Activated CD4-positive, alpha-beta T cell treated with anti-CD3 and anti-CD28 coated beads for 36 hours (primary cell): ENCODE results near the gene METRNL. TPM values are rescaled to one million over a fixed set of nuclear protein-coding genes. Genes with fewer than 3 reads are reported as not detected.
"Not testable (repeated sequence)": the region's sequence is repeated elsewhere in the genome, so short reads cannot be mapped to it uniquely, and the experiment has no call there.

Experiments used
- ATAC-seq: fragments of 200-7000 bp; cut with Tn5 transposase; one replicate; pipeline ENCODE4 v1.10.0; 2021; ENCODE audit warnings: mild to moderate bottlenecking, moderate library complexity
- CTCF ChIA-PET: fragments of 350-600 bp; sonication (Branson Sonifier 250); formaldehyde crosslinking; loops from one replicate; lab custom pipeline; 2021; ENCODE audit warnings: antibody characterized with exemption; lab: Charles Lee
- POLR2A ChIA-PET: fragments of 350-600 bp; sonication (Branson Sonifier 250); formaldehyde crosslinking; loops from one replicate; lab custom pipeline; 2021; ENCODE audit warnings: antibody characterized with exemption, inconsistent platforms; lab: Charles Lee
- DNase-seq: peaks from one replicate; pipeline ENCODE4 v3.0.0-alpha.2; 2020
- H3K27ac Mint-ChIP-seq: one replicate; pipeline ENCODE4 v1.8.0; 2021; ENCODE audit warnings: mixed read lengths
- H3K27me3 Mint-ChIP-seq: one replicate; pipeline ENCODE4 v1.8.0; 2021; ENCODE audit warnings: mixed read lengths
- H3K36me3 Mint-ChIP-seq: one replicate; pipeline ENCODE4 v1.8.0; 2021; ENCODE audit warnings: low read depth, mixed read lengths
- H3K4me1 Mint-ChIP-seq: one replicate; pipeline ENCODE4 v1.8.0; 2021; ENCODE audit warnings: mixed read lengths
- H3K4me3 Mint-ChIP-seq: one replicate; pipeline ENCODE4 v1.8.0; 2021; ENCODE audit warnings: mild to moderate bottlenecking, moderate library complexity, mixed read lengths
- H3K9me3 Mint-ChIP-seq: one replicate; pipeline ENCODE4 v1.8.0; 2021; ENCODE audit warnings: low read depth, mixed read lengths
- intact Hi-C, 2 experiments: fragments of 100-400 bp; cut with DNase I in 1 of 2; cut with micrococcal nuclease in 1 of 2; formaldehyde crosslinking; loops; one replicate each; pipeline versions ENCODE4 v1.14.2 to v1.15.1; 2022 to 2024; cut with DNase I, micrococcal nuclease
- total RNA-seq, 2 experiments: library from RNA; stranded (reverse); gene quantifications; one replicate each; pipeline ENCODE4 v1.2.3, GENCODE V29; 2021

The METRNL gene
- total RNA-seq, 2 experiments from 2014 or later = 22.4 to 26.3 TPM

- POLR2A ChIA-PET = no interaction called here
- no peak for DNase-seq
- Mint-ChIP-seq H3K4me3 (no peak overlapping the region), H3K27ac (no peak overlapping the region), H3K9me3 (no peaks in the 10 kb centered on the region), H3K27me3 (peaks cover 5% of the 10 kb centered on the region), H3K4me1 (peaks cover 4% of the 10 kb centered on the region), H3K36me3 (no peaks in the 10 kb centered on the region)
- intact Hi-C loops = no loop called here
- CTCF ChIA-PET = no interaction called here
- ATAC-seq = no peak
Measured at GRCh38 chr17:83115202-83115651, 35.8 kb downstream of the METRNL start.

- ChIA-PET CTCF (no interaction called here), POLR2A (no interaction called here)
- no peak overlapping the region for H3K27ac Mint-ChIP-seq
- peaks cover 7% of the 10 kb centered on the region for H3K4me1 Mint-ChIP-seq
- intact Hi-C loops = no loop called here
- ATAC-seq = no peak
- H3K27me3 Mint-ChIP-seq = peaks cover 8% of the 10 kb centered on the region
- no peak for DNase-seq
- no peaks in the 10 kb centered on the region for H3K36me3 Mint-ChIP-seq
- H3K4me3 Mint-ChIP-seq = no peak overlapping the region
- H3K9me3 Mint-ChIP-seq = no peaks in the 10 kb centered on the region
Measured at GRCh38 chr17:83115832-83116231, 36.4 kb downstream of the METRNL start.

- ATAC-seq (no peak), DNase-seq (no peak)
- H3K27me3 Mint-ChIP-seq = peaks cover 8% of the 10 kb centered on the region
- no peak overlapping the region for H3K4me3 Mint-ChIP-seq
- ChIA-PET POLR2A (no interaction called here), CTCF (no interaction called here)
- no peak overlapping the region for H3K27ac Mint-ChIP-seq
- peaks cover 7% of the 10 kb centered on the region for H3K4me1 Mint-ChIP-seq
- H3K36me3 Mint-ChIP-seq = no peaks in the 10 kb centered on the region
- H3K9me3 Mint-ChIP-seq = no peaks in the 10 kb centered on the region
- intact Hi-C loops = no loop called here
Measured at GRCh38 chr17:83116311-83116771, 36.9 kb downstream of the METRNL start.

- H3K36me3 Mint-ChIP-seq = no peaks in the 10 kb centered on the region
- ATAC-seq = no peak
- intact Hi-C loops = no loop called here
- ChIA-PET CTCF (no interaction called here), POLR2A (no interaction called here)
- peaks cover 7% of the 10 kb centered on the region for H3K4me1 Mint-ChIP-seq
- H3K27ac Mint-ChIP-seq = no peak overlapping the region
- H3K9me3 Mint-ChIP-seq = no peaks in the 10 kb centered on the region
- DNase-seq = peak; percentile 2
- no peak overlapping the region for H3K4me3 Mint-ChIP-seq
- H3K27me3 Mint-ChIP-seq = peaks cover 11% of the 10 kb centered on the region
Measured at GRCh38 chr17:83116783-83117555, 37.6 kb downstream of the METRNL start.

DNA sequence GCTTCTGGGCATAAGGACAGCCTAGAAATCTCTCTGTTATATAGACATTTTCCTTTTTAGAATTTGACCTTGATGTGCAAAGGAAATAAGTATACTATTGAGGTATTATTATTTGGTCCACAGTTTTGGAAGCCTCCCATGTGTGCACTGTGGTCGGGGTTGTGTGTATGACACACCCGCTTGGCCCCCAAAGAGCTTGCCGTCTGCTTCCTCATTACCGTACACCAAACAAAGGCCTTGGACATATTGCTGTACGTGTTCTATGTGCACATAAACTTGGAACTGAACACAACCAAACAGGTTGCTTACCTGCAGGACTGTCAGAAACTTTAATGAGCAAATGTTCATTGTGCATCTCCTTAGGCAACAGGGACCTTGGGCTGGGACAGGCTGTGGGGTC lies 38.2 kb downstream of the METRNL start:
- H3K4me1 Mint-ChIP-seq = peaks cover 7% of the 10 kb centered on the region
- peaks cover 15% of the 10 kb centered on the region for H3K27me3 Mint-ChIP-seq
- no peaks in the 10 kb centered on the region for H3K9me3 Mint-ChIP-seq
- no peak overlapping the region for H3K27ac Mint-ChIP-seq
- ChIA-PET POLR2A (no interaction called here), CTCF (no interaction called here)
- DNase-seq (no peak), ATAC-seq (no peak)
- no peaks in the 10 kb centered on the region for H3K36me3 Mint-ChIP-seq
- intact Hi-C loops = no loop called here
- H3K4me3 Mint-ChIP-seq = no peak overlapping the region

DNA sequence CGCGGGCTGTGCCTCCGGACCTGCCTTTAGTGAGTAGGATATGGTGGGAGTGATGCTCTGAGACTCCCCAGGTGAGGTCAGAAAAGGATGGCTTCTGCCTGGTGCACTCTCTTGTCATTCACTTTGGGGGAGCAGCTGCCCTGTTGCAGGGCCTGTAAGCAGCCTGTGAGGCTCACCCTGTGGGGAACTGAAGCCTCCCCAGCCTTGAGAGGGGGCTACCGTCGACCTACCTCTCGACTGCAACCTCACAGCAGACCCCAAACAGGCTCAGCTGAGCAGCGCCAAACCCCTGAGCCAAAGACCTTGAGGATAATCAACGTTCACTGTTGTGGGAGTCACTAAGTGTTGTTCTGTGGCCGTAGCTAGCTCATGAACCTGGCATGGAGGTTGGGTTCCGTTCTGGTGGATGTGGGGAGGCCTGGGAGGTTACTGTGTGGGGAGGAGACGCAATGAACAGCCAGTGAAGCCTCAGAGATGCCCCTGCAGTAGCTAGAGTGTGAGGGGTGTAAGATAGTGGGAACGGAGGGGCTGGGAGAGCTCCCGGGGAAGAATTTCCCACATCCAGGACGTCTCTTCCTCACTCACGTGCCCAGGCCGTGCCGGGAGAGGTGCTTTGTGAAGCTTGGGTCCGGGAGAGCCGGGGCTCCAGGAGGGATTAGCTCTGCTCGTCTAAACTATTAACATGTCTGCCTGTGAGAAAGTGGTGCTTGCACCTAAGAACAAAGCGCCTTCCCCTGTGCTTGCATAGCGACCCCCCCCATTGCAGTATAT lies 38.8 kb downstream of the METRNL start:
- ChIA-PET POLR2A (no interaction called here), CTCF (interaction anchor here (0.6 kb wide), 1 partner anchor 96 kb away, joined by 3 read pairs; no protein-coding TSS in a partner anchor)
- Mint-ChIP-seq H3K27me3 (peaks cover 18% of the 10 kb centered on the region), H3K4me3 (no peak overlapping the region), H3K27ac (no peak overlapping the region), H3K9me3 (no peaks in the 10 kb centered on the region), H3K36me3 (no peaks in the 10 kb centered on the region), H3K4me1 (peaks cover 7% of the 10 kb centered on the region)
- intact Hi-C loops = no loop called here
- no peak for DNase-seq
- no peak for ATAC-seq

GRCh38 chr17:83119987-83120864 lies 40.8 kb downstream of the METRNL start:
- ChIA-PET POLR2A (no interaction called here), CTCF (no interaction called here)
- Mint-ChIP-seq H3K4me1 (peaks cover 7% of the 10 kb centered on the region), H3K27me3 (peaks cover 25% of the 10 kb centered on the region), H3K27ac (no peak overlapping the region), H3K36me3 (no peaks in the 10 kb centered on the region), H3K4me3 (no peak overlapping the region), H3K9me3 (no peaks in the 10 kb centered on the region)
- intact Hi-C loops = no loop called here
- DNase-seq = peak; percentile 45
- peak; percentile 65 for ATAC-seq

DNA sequence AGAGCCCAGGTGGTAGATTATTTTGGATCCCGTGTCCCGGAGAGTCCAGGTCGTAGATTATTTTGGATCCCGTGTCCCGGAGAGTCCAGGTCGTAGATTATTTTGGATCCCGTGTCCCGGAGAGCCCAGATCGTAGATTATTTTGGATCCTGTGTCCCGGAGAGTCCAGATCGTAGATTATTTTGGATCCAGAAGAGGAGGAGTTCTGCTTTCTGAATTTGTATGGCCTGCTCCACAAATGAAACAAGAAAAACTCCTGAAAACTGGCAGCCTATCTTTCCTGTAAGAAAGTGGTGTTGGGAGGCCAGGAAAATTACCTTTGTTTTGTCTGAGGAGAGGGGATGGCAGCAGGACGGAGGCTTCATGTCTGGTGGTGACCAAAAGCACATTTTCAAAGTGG lies 42.1 kb downstream of the METRNL start:
- H3K27ac Mint-ChIP-seq, ATAC-seq, DNase-seq, H3K36me3 Mint-ChIP-seq, H3K4me3 Mint-ChIP-seq, H3K9me3 Mint-ChIP-seq, intact Hi-C loops, POLR2A ChIA-PET, CTCF ChIA-PET: not testable (repeated sequence)
- Mint-ChIP-seq H3K27me3 (peaks cover 36% of the 10 kb centered on the region), H3K4me1 (peaks cover 16% of the 10 kb centered on the region)

DNA sequence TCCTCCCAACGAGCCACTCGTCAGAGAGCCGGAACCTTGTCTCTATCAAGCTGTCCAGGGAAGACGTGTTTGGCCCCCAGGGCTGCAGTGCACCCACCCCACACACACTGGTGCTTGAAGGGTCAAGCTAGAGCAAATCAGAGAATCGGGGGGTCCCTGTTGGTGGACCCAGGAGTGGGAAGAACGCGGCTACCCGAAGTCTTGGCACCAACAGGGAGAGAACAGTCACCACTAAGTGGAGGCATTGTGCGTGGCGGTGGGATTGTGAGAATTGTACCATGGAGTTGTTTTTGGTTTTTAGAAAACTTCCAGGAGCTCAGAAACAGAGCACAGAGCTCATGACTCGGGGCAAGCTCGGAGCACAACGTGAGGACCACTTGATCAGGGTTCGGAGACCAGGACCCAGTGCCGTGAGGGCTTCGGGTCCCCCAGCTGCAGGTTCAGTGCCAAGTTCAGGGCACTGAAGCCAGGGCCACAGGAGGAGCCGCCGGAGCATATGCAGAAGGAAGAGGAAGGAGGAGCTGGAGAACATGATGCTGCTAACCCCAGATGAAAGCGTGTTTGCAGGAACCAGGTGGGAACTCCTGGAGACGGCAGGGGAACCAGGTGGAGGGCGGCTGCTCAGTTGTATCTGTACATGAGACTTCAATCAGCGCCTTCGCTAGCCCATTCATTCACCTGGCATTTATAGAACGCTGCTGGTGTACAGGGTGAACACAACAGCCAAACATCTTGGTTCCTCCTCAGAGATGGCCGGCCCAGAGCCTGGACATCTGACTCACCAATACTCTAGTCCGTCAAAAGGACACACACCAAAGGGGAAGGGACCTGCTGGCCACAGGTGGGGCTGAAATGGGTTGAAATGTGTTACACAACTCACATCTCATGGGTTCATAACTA lies 42.8 kb downstream of the METRNL start:
- H3K27ac Mint-ChIP-seq = no peak overlapping the region
- no peaks in the 10 kb centered on the region for H3K9me3 Mint-ChIP-seq
- peaks cover 37% of the 10 kb centered on the region for H3K27me3 Mint-ChIP-seq
- H3K4me1 Mint-ChIP-seq = peaks cover 16% of the 10 kb centered on the region
- ChIA-PET CTCF (interaction anchor here (0.6 to 0.7 kb wide), 2 partner anchors 28 to 68 kb away, joined by 3 read pairs; no protein-coding TSS in a partner anchor), POLR2A (no interaction called here)
- no peaks in the 10 kb centered on the region for H3K36me3 Mint-ChIP-seq
- H3K4me3 Mint-ChIP-seq = no peak overlapping the region
- DNase-seq = no peak
- intact Hi-C loops = no loop called here
- no peak for ATAC-seq

DNA sequence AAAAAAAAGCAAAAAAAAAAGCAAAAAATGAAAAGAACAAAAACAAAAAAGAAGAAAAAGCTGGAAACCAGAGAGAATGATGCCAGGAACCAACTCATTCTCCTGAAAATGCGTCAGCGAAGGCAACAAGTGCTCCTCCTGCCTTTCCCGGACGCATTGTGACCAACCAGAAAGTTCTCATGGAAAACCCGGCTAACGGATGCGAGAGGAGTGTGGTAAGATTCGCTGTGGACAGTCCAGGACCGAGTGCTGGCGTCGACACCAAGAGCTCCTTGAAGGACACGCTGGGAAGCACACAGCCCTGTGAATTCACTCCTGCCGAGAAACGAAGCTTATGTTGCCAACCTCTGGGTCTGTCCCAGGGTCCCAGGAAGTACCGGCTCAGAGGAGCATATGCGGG lies 43.4 kb downstream of the METRNL start:
- Mint-ChIP-seq H3K36me3 (no peaks in the 10 kb centered on the region), H3K27ac (no peak overlapping the region), H3K4me1 (peaks cover 16% of the 10 kb centered on the region), H3K4me3 (no peak overlapping the region), H3K9me3 (no peaks in the 10 kb centered on the region), H3K27me3 (peaks cover 37% of the 10 kb centered on the region)
- ATAC-seq = no peak
- CTCF ChIA-PET = interaction anchor here (0.7 kb wide), 1 partner anchor 67 kb away, joined by 3 read pairs; no protein-coding TSS in a partner anchor
- no peak for DNase-seq
- POLR2A ChIA-PET = no interaction called here
- intact Hi-C loops = no loop called here
